Measurements from ENCODE around the gene FBXO31.

The FBXO31 gene

DNA sequence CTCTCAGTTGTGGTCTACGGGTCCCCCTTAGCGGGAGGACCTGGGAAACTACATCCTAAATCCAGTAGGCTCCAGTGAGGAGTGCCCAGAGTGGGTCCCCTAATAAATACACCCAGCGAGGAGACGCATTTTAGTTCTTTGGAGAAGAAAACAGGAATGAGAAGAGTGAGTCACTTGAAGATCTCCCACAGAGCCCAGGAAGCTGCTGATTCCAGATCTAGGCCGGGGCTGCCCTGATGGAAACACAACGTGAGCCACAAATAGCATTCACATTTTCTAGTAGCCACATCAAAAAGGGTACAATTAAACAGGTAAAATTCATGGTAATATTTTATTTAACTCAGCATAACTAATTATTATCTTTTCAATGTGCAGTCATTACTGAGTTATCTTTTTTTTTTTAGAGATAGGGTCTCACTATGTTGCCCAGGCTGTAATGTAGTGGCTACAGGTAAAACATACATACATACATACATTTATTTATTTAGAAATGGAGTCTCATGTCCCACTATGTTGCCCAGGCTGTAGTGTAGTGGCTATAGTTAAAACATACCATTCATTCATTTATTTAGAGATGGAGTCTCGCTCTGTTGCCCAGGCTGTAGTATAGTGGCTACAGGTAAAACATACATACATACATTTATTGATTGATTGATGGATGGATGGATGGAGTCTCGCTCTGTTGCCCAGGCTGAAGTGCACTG, 21.5 kb downstream of the FBXO31 start:
- DNase-seq = no peak

DNA sequence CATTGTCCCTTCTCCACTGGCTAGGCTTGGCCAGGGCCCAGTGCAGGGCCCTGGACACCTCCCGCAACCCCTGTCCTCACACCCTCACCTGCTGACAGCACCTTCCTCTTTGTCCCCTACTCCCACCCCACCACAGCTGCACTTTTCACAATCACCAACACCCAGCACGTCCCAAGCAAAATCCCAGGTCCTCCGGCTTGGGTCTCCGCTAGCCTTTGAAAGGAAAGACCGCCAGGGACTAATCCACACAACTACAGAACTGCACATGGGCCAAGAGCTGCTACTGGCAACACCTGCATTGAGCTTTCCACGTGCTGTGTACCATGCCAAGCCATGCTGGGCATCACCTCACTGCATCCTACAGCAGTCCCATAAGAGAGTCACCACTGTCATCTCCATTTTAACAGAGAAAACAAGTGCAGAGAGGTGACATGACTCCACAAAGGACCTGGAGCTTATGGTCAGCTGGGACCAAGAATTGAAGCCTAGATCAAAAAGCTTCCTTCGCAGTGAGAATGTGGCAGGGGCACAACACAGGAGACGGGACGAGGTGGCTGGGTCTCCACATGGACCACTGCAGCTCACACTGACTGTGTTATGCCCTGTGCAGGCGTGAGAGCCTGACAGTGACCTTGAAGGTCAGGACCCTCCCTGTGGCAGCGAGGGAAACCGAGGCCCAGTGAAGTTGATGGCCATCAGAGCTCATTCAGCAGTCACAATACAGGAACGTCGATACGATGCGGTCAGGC, 22.5 kb downstream of the FBXO31 start:
- DNase-seq = no peak

DNA sequence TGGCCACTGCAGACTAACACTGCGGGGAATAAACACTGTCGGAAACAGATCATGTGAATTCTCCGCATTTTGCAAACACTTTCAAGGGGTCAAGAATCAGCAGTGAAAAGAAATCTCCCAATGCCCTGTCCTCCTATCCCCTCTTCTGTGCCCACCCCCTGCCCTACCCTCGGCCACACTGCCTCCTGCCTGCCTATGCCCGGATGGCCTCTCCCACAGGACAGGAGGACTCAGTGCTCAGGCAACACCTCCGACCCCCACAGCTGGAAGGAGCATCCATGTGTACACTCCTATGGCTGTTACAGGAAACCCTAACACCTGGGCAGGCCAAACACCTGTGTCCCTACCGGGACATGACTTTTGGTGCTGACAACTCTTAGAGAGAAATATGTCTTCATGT, 24.5 kb downstream of the FBXO31 start:
- no peak for DNase-seq

DNA sequence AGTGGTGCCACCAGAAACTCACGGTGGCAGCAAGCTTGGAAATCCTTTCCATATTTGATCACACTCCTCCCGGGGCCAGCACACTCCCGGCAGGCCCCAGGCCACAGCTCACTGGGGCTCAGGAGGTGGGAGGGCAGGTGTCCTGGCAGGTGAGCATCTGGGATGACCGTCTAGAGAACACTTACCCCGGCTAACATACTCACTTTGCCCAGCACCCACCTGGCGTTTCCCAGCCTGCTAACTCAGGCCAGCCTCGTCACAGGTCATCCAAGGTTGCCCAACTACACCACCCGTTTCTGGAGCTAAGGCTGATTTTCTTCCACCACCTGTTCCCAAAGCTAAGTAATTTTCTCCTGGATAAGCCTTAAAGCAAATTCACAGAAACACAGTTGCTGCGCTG, 24.9 kb downstream of the FBXO31 start:
- no peak for DNase-seq

DNA sequence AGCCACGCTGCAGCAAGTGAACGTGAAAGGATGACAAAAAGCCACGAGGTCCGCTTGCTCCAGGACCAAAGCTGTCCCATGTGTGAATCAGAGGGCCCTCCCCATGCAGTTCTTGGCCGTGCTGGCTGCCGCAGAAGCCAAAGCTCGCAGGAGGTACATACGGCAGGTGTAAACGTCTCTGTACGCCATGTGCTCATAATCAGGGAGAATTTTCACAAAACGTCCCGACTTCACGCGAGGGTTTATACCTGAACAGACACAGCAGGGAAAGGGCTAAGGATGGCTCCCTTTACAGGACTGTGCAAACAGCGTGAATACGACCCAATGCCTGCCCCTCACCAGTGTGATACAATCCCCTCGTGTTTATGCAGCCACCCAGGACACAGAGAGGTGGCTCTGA, 25.3 kb downstream of the FBXO31 start:
- DNase-seq = no peak

DNA sequence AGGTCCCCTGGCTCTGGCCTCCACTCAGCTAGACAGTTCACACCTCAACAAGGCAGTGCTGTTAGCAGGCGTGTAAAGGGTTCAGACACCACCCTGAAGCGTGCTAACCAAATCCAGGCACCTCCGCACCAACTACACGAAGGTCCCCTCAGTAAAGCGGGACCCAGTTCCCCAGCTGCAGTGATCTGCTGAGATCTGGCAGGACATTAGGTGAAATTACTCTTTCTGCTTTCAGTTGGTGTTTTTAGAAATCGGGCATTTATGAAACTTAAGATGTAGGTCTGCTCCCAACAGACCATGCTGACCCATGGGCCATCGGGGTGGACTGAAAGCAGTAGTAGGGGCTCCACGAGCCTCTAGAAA, 27.1 kb downstream of the FBXO31 start:
- no peak for DNase-seq

DNA sequence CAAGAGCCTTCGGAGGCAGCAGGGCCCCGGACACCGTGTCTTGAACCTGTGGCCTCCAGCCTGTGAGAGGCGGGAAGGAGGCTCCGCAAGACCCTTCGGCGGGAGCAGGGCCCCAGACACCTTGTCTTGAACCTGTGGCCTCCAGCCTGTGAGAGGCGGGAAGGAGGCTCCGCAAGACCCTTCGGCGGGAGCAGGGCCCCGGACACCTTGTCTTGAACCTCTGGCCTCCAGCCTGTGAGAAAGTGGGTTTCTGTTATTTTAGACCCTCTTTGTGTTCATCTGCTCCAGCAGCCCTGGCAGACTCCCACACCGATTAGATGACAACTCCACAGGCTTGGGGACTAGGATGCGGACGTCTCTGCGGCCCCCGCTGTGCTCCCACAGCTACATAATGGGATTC, 30.0 kb downstream of the FBXO31 start:
- no peak for DNase-seq

DNA sequence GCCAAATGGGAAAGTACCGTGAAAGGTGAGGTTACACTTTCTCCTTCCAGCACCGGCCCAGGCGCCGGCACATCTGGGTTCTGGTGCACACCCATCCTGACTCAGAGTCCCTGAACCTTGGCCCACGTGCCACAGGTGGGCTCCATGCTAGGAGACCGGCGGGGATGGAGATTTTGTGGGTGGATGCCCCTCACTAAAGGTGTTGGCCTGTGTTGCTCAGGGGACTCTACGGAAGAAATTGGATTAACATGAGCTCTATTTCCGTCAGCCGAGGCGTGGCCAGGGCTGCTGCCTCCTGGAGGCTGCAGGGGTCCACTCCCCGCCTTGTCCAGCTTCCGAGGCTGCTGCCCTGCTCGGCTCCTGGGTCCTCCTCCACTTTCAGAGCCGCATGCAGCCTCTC, 30.8 kb downstream of the FBXO31 start:
- no peak for DNase-seq

DNA sequence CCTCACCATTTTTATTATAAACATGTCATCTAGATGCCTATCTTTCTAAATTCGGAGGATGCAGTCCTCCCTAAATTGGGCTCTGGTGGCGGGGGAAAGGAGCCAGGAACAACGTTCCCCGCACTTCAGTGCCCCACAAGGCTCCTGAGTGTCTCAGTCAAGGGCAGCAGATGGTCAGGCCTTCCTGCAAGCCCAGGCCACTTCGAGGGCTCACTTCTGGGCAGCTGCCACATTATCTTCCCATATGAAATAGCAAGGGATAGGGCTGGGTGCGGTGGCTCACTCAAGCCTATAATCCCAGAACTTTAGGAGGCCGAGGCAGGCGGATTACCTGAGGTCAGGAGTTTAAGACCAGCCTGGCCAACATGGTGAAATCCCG, 32.3 kb downstream of the FBXO31 start:
- no peak for DNase-seq

DNA sequence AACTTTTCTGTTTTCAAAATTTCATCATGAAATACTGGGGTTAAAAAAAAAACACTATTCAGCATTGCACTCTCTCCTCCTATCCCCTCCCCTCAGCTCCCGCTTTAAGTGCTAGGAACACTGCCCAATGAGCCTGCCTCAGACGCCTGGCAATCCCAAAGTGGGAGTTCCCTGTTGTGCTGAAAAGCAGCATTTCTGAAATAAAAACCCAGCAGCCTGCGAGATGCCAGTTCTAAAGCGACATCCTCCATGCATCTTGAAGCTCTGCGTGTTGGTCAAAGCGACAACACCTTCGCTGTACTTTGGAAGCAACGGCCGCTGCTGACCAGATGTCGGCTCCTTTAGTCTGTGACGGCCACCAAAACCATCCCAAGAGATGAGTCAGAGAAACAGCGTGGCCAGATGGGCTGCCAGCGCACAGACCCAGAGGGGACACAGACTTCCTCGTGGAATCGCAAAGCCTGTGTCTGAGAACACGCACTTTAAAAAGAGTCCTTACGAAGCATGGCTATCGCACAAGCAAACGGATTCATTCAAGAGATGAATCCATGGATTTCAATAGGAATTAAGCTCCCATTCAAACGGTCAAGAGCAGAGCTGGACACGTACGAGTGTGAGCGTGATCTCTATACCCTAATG, 32.8 kb downstream of the FBXO31 start:
- DNase-seq = no peak

DNA sequence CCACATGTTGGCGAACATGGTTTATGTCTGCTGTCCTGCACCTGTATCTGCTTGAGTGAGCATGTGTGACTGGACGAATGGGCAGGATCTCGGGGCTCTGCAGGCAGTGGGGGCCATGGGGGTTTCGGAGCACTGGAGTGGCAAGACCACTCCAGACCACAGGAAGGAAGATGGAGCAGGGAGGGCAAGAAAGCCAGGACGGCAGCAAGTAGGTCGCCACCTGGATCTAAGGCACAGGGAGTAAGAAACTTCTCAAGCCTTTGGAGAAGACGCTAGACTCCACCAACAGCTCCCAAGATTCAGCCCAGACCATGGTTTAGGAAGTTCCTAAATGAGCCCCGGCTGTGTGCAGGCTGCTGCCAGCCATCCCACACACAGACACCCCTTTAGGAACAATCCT, 33.5 kb downstream of the FBXO31 start:
- DNase-seq = no peak

DNA sequence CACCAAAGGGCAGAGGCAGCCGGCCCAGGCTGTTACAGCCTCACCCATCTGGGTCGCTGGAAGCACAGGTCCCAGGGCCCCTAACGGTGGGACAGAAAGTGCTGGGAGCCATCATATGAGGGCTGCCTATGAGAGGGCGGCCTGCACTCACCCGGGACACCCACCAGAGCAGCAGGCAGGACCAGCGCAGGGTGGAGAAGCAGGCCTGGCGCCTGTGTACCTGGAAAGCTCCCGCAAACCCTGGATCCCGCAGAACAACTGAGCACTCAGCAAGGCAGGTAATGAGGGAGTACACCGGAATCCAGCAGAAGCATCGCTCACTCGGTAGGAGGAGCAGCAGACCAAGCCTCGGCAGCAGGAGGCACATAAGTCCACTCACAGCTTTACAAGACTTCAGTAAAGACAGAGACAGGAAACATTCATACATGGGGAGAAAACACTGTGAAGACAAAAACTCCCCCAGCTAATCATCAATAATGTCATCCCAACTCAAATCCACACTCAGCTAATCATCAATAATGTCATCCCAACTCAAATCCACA, 34.9 kb downstream of the FBXO31 start:
- DNase-seq = no peak

DNA sequence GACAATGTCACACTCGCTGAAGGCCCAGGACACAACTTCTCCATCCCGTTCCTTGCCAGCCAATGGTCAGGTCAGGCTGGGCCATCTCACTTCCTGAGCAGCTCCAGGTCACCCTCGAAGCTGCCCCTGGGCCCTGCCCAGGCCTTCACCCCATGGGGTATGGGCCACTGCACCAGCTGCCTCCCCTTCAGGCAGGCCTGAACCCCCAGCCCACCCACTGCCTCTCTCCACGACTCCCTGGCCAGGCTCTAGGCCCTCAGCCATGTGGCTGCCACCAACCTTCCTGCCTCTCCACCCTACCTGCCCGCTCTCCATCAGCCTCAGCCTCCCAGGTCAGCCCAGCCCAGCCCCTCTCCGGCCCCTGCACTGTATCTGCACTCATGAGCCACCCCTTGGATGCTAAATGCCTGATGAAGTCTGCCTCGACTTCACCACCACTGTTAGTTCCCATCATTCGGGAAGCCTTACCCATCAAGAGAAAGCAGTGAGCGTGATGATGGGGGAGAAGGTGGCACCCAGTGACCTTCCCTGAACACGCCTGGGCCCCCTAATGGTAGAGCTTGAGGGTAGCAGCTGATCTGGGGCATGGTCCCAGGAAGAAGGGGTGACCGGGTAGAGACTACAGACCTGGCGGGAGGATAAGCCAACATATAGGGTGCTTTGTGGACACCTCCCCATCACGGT, 35.5 kb downstream of the FBXO31 start:
- no peak for DNase-seq

DNA sequence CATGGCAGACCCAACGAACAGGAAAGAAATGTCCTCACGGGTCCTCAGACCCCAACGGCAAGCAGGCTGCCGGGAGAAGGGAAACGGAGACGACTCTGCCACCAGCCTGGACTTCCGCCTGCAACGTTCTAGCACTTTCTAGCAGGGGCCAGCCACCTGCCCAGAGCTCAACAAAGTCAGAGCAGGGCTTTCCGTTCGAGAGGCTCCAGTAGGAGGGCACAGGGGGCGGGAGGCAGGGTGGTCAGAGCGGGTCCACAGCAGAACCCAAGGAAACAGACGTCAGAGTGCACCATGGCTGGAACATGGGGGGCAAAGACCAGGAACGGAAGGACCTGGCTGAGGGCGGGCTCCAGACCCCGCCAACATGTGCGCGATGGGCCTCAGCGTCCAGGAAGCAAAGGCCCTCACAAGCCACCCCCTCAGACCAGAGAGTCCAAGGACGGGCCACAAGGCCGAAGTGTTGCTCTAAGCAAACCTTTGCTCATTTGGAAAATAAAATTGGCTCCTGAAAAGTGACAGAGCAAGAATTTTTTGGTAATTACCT, 37.0 kb downstream of the FBXO31 start:
- DNase-seq = no peak

DNA sequence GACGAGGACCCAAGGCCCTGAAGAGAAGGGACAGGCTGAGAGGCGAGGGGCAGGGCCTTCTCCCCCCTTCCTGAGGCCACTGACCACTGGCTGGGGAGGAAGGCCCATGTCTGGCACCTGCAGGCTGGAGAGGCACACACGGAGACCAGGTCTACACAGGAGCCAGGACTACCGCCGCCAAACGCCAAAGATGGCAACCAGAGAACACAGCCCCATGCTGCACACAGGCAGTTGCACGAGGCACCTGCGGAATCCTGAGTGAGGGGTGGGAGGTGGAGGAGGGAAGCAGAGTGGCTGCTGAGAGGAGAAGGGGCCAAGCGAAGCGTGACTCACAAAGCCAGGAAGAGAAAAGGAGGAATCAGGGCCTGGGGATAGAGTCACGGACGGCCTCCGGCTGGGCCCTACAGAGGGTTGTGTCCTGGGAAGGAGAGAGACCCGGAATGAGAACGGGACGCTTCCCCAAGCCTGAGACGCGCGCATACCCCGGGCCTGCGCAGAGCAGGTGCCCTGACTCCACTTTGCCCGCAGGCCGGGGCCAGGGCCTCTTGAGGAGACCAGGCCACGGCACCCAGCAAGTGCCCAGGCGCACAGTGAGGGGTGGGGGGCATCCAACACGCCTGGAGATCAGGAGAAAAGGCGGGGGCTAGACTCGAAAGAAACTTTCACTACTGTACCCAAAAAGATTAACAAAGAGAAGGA, 37.7 kb downstream of the FBXO31 start:
- no peak for DNase-seq

DNA sequence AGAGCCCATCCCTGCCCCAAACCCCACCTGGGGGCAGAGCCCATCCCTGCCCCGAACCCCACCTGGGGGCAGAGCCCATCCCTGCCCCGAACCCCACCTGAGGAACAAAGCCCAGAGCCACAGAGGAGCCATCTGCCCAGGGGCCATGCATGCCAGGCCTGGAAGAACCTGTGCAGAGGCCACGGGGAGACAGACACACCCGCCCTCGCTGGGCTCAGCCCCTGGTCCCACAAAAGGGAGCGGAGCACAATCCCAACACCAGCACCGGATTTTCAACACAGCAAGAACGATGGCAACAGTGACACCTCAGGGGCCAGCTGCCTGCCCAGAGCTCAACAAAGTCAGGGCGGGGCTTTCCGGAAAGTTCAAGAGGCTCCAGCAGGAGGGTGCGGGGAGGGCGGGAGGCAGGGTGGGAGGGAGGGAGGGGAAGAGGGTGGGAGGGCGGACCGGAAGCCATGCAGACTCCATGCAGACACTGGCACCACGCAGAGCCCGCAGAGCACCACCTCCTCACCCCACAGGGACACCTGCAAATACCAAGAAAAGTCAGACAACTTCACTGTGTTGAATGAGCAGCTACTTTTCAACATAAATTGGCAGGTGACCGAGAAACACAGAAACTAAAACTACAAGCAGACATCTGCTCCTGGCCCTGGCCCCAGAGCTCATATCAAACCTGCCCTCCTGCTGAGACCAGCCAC, 38.5 kb downstream of the FBXO31 start:
- DNase-seq = peak; percentile 64

DNA sequence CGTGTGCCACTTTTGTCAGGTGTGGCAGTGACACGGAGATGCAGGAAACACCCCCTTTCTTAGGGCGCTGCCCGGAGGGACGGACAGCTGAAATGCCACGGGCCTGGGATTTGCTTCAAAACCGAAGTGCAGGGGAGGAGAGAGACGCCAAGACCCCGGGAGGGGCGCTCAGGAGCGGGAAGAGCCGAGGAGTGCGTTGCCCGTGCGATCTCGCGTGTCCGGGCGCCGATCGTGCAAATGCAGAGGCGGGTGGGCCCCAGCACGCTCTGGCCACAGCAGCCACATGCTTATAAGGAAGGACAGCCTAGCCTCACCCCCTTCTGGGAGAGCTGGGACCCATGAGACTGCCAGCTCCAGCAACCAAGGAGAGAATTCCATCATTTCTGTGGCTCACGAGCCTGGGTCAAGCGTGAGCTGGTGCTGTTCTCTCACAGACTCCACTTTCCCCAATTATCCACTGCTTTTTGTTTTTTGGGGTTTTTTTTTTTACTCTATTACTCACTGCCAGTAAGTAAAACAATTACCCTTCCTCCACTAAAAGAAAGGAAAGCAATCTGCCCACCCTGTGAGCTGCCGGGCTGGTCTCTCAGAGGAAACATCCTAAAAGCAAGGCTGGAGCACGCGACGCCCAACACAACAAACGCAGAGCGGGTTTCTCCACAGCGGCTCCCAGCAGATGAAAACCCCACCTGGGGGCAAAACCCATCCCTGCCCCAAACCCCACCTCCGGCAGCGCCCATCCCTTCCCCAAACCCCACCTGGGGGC, 39.2 kb downstream of the FBXO31 start:
- no peak for DNase-seq

DNA sequence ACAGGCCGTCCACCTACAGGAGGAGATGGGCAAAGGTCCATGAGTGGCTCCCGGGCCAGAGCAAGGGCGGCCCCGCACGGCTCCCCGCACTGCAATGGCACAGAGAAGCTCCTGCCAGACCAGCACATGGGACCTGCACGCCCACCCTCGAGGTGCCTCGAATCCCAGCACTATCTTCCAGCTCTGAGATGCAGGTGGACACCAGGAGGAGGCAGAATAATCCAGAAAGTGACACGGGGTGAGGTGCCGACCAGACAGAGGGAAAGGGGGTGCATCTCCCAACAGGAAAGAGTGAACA, 39.9 kb downstream of the FBXO31 start:
- DNase-seq = no peak

DNA sequence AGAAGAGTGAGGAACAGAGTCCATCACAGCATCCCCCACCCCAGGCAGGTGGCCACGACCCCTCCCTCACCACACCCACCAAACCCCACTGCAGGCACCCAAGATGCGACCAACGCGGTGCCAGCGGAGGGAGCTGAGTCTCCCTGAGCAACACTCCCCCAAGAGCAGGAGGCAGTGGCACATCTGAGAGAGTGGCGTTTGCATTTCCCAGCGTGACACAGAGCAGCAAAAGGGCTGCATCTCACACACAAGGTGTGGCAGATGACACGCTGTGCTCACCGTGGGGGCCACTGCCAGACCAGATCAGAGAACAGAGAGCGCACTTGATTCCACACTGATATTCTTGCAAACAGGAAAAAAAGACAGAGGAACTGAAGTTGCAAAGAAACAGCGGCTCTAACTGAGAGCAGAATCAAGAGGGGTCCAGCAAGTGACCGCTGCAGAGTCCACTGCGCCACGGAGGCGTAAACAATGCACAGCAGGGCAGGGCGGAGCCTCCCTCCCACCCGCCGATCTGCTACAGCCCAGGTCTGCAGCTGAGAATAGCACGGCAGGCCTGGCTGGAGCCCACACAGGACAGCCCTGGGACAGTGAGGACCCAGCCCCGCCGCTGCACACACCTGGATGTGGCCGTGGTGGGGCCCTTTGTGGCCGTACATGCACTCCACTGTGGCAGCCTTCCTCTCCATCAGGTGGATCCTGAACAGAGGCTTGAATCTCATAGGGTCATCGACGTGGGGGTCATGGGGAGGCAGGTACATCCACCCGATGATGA, 40.4 kb downstream of the FBXO31 start:
- no peak for DNase-seq

DNA sequence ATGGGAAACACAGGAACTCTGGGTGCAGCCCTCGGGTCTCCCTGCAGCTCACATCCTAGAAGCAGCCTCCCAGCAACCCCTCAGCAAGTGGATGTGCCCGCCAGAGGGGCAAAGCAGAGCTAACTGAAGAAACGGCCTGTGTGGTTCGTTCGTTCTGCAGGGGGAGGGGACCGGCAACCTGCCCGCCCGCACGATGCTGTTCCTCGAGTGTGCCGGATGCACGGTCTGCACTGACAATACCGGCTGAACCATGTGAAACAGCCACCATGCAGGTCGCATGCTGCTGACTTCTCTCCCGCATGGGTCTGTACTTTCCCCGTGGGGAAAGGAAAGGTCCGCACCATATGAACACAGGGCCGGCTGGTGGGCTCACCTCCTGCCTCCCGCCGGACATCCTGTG, 41.1 kb downstream of the FBXO31 start:
- DNase-seq = no peak

DNA sequence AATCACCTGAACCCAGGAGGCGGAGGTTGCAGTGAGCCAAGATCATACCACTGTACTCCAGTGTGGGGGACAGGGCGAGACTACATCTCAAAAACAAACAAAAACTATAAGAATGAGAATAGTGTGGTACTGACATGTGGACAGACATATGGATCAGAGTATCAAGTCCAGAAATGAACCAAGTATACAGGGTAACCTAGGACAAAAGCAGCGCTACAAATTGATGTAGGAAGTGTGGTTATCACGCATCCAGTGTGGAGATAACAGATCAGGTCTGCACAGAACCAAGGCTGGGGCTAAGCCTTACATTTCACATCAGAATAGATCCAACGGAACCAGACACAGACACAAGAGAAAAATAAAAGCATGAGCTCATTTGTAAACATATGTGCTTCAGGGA, 43.4 kb downstream of the FBXO31 start:
- no peak for DNase-seq

Measured in stimulated activated CD4-positive, alpha-beta T cell treated with anti-CD3 and anti-CD28 coated beads, Interleukin-15, amount 100 ng/mL, for 24 hours (primary cell).